OCI-LY1 (cell line): ENCODE measurements around the gene CERK.

ENCODE experiments used
- EZH2 ChIP-seq: fragments of 200-600 bp; sonication (generic), shearing (Covaris generic); IDR thresholded peaks from 2 replicates; pipeline ENCODE4 v1.8.0; 2017; ENCODE audit warnings: borderline replicate concordance, mixed run types, mild to moderate bottlenecking, antibody characterized with exemption, low read length, moderate library complexity, mixed read lengths
- TF ChIP-seq, protein P1 (sequence below): fragments of 200-600 bp; sonication (generic), shearing (Covaris generic); IDR thresholded peaks from 2 replicates; pipeline ENCODE4 v1.5.1; 2017; ENCODE audit warnings: mild to moderate bottlenecking, antibody characterized with exemption, low read length, moderate library complexity, mixed read lengths

DNA sequence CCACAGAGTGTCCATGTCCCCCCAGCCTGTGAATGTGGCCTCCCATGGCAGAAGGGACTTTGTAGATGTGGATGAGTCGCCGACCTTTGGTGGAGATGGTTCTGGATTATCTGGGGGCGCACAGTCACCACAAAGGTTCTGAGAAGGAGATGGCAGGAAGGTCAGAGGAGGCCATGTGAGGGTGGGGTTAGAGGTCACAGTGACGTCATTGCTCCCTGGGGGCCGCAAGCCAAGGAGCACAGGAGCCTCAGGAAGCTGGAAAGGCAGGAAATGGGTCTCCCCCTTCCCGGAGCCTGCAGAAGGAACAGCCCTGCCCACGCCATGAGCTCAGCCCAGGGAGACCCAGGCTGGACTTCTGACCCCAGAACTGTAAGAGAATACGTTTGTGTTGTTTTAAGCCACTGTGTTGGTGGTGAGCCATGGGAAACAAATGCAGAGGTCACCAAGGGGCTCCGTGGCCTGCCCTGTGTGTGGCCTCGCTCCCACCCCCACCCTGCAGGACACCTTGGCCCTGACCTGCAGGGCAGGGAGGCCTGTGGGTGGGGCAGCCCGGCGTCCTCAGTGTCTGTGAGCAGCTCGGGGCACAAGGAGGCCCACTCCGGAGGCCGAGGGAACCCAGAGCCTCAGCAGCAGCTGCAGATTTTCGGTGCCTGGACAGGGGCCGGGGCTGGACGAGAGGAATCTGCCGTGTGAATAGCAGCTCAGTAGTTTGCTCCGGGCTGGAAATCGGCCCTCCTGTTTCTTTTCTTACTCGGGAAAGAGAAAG is 85.8 kb downstream of the CERK start:
- TF ChIP-seq, protein P1, sequence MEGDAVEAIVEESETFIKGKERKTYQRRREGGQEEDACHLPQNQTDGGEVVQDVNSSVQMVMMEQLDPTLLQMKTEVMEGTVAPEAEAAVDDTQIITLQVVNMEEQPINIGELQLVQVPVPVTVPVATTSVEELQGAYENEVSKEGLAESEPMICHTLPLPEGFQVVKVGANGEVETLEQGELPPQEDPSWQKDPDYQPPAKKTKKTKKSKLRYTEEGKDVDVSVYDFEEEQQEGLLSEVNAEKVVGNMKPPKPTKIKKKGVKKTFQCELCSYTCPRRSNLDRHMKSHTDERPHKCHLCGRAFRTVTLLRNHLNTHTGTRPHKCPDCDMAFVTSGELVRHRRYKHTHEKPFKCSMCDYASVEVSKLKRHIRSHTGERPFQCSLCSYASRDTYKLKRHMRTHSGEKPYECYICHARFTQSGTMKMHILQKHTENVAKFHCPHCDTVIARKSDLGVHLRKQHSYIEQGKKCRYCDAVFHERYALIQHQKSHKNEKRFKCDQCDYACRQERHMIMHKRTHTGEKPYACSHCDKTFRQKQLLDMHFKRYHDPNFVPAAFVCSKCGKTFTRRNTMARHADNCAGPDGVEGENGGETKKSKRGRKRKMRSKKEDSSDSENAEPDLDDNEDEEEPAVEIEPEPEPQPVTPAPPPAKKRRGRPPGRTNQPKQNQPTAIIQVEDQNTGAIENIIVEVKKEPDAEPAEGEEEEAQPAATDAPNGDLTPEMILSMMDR = no peak
- no peak for TF ChIP-seq EZH2
